Measurements from ENCODE around the gene AFF4.
A peak's percentile ranks its signal among the peaks of the same experiment; 100 is the strongest.

Gene AFF4

GRCh38 chr5:132854301-132854700 is 109.1 kb downstream of the AFF4 start:
- no peak for DNase-seq

- DNase-seq = no peak
Observed at GRCh38 chr5:132853790-132854189, 109.6 kb downstream of the AFF4 start.

- no peak for DNase-seq
Observed at GRCh38 chr5:132853323-132853722, 110.1 kb downstream of the AFF4 start.

DNA sequence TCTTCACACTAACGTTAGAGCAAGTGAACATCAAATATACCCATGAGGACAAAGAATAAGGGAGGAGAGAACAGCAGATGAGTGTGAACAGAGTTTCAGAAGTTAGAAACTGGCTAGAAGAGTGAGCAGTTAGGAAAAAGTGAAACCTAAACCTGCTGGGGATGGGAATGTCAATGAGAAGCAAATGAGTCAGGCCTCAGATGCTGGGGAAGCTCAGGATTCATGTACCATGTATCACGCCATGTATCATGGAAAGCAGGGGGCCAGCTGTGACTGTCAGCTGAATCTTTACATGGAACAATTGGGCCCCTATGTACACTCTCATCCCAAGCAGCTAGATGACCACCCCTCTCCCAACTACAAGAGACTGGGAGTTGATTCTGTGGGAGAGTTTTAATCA is 113.4 kb downstream of the AFF4 start:
- DNase-seq = no peak

GRCh38 chr5:132849347-132849746 is 114.1 kb downstream of the AFF4 start:
- DNase-seq = no peak

DNA sequence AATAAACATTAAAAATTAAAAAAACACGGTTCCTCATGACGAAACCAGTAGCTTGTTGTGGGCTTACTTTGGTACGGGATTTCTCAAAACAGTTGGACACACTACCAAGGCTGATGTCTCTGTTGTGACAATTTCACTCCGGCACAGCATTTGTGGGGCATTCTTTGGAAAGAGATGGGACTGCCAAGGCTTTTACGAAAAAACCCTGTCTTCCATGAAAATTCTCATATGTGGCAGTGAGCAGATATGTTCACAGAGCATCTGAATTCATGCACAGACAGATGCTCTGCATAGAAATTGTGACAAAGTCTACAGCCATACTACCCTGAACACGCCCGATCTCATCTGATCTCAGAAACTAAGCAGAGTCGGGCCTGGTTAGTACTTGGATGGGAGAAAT is 115.2 kb downstream of the AFF4 start:
- no peak for DNase-seq

GRCh38 chr5:132841305-132841704 is 122.1 kb downstream of the AFF4 start:
- no peak for DNase-seq

DNA sequence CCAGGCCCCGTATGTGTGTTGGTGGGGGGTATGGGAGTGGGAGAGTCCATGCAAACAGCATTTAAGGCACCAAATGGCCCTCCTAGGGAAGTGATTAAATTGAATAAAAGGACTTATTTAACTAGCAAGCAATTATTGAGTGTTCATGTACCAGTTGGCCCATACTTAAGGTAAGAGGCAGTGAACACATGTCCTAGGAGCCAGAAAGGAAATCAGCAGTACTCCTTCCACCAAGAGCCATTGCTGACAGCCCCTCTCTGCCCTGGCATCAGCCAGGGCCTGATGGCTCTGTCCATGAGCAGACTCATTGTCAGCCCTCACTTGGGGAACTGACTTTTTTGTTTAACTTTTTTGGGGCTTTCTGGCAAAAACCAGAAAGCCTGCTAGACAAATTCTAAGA is 122.5 kb downstream of the AFF4 start:
- no peak for DNase-seq

DNA sequence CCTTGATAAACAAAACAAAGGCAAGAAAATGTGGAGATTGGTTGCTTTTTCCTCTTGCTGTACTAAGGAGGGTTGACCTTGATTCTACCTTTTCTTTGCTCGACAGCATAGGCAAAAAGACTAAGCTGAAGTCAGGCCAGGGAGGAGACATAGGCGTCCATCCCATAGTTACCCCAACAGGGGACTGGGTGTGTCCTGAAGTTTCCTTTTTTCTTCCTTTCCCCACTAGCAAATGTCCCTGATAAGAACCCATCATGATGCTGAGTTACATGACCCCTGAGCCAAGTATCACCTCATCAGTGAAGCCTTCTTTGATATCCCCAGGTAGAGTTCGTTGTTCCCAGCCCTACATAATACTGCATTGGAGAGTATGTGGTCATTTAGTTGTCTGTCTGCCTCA is 123.1 kb downstream of the AFF4 start:
- DNase-seq = no peak

- no peak for DNase-seq
Observed at GRCh38 chr5:132839426-132840301, 123.8 kb downstream of the AFF4 start.

DNA sequence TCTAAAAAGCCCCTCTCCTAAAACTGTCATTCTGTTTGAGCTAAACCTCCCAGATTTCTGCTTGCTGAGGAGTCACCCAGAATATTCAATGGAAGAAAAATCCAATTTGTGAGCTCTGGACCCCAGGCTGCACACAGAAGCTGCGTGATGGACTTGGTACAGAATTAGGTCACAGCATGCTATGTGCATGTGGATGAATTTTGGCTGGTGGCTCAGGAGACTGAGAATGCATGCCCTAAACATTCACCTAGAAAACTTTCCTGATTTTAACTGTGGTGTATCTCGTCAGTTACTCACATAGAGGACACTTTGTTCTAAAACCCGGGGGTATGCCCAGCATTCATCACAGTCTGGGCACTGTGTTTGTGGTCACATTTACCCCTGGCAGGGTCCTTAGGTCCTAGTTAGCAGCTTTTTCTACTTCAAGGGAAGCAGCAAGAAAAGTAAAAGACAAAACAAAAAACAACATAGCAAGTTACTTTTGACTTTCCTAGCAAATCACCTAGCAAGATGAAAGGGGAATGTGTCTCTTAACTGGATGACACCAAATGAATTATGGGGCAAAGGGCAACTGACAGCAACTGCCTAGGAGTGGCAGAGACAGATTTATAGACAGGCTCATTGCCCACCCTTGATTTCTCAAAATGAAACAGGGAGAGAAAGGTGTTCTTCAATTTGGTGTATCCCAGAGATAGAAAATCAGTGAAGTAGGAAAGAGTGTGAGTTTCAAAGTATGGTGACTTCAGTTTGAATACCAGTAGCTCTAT is 124.7 kb downstream of the AFF4 start:
- DNase-seq = no peak

- DNase-seq = no peak
Observed at GRCh38 chr5:132837868-132838267, 125.6 kb downstream of the AFF4 start.

DNA sequence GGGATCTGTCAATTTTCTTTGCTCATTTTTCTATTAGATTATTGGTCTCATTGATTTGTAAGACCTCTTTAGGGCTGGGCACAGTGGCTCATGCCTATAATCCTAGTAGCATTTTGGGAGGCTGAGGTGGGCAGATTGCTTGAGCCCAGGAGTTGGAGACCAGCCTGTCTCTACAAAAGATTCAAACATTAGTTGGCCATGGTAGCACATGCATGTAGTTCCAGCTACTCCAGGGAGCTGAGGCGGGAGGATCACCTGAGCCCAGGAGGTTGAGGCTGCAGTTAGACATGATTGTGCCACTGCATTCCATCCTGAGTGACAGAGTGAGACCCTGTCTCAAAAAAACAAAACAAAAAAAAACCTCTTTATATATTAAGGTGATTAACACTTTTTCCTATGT is 126.6 kb downstream of the AFF4 start:
- DNase-seq = no peak

GRCh38 chr5:132834057-132834456 is 129.4 kb downstream of the AFF4 start:
- DNase-seq = no peak

GRCh38 chr5:132832612-132833011 is 130.8 kb downstream of the AFF4 start:
- no peak for DNase-seq

DNA sequence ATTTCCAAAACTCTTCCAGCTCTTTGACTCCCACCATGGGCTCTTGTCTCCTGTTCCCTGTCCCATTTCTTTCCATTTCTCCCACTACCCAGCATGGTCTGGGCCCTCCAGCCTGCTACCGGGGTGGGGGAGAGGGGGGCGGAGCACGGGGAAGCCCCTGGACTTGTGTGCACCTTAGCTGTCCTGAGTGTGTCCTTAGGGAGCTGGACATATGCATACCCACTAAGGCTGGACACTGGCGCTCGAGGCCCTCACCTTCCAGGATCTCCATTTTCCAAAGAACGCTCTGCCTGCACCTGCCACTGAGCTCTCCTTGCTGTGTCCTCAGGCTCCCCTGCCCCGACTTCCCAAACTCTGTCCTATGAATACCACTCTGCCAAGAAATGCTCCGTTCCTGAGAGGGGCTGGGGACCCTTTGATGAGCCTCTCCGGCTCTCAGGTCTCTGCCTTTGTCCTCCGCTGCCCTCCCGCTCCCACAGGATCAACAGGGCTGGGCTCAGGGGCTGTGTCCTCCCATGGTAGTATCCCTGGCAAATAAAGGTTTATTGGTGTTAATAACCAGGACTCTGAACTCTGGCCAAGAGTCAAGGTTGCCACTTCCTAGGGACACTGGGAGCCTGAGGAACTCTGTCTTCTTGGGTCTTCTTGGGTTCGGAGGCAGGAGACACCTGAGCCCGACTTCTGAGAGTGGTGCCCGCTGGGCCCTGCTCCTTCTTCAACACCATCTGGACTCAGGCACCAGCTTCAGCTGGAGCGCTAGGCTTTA is 132.2 kb downstream of the AFF4 start:
- DNase-seq = no peak

GRCh38 chr5:132830436-132831094 is 132.9 kb downstream of the AFF4 start, which contains the start of gene SHROOM1:
TSS of gene SHROOM1 (minus strand) at chr5:132830647. CDS start at chr5:132826140, 4,507 bp downstream.
- DNase-seq = peak; percentile 54

- DNase-seq = peak; percentile 80
Observed at GRCh38 chr5:132829742-132830435, 133.5 kb downstream of the AFF4 start.

GRCh38 chr5:132828846-132829494 is 134.5 kb downstream of the AFF4 start:
- no peak for DNase-seq

- DNase-seq = no peak
Observed at GRCh38 chr5:132827943-132828673, 135.3 kb downstream of the AFF4 start.

Data from right hindlimb (tissue), 1 donor.